Measurements from ENCODE around the gene KLK8.

DNA sequence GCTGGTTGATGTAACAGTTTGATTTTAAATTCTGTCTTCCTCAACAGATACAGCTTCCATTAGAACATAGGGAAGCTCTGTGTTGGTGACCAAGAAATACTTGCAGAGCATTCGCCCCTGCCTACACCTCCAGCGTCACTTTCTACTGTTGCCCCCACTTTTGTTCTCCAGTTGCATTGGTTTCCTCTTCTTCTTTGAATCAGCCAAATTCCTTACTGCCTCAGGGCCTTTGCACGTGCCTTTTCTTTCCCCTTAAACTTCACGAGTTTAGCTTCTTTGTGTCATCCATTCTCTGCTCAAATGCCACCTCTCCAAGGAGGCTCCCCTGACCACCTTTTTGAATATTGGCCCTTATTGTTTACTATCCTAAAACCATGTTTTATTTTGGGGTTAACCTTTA, 54.3 kb downstream of the KLK8 start:
- TF ChIP-seq, protein P1, sequence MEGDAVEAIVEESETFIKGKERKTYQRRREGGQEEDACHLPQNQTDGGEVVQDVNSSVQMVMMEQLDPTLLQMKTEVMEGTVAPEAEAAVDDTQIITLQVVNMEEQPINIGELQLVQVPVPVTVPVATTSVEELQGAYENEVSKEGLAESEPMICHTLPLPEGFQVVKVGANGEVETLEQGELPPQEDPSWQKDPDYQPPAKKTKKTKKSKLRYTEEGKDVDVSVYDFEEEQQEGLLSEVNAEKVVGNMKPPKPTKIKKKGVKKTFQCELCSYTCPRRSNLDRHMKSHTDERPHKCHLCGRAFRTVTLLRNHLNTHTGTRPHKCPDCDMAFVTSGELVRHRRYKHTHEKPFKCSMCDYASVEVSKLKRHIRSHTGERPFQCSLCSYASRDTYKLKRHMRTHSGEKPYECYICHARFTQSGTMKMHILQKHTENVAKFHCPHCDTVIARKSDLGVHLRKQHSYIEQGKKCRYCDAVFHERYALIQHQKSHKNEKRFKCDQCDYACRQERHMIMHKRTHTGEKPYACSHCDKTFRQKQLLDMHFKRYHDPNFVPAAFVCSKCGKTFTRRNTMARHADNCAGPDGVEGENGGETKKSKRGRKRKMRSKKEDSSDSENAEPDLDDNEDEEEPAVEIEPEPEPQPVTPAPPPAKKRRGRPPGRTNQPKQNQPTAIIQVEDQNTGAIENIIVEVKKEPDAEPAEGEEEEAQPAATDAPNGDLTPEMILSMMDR (IDR thresholded peaks at IDR 0.05; ENCODE audit: low read length), result no peak
- no peak for TF ChIP-seq EZH2 (IDR thresholded peaks at IDR 0.05; ENCODE audit: borderline replicate concordance, low read length)

Measured in OCI-LY1 (cell line).